Psoas muscle (tissue), 8 donors: ENCODE measurements around the gene EDNRA. TPM values are rescaled to one million over a fixed set of nuclear protein-coding genes. Genes with fewer than 3 reads are reported as not detected.

Source experiments
- ATAC-seq, 4 donors: fragments of 200-7000 bp; cut with Tn5 transposase; one replicate each; pipeline ENCODE4 v1.9.1; 2020; ENCODE audit warnings: moderate library complexity in 3 of 4, mild to moderate bottlenecking in 2 of 4
- DNase-seq, 2 donors: peaks; one replicate each; pipeline ENCODE4 v3.0.0-alpha.2; 2020
- H3K27ac ChIP-seq: fragments of 200-600 bp; one replicate; pipeline ENCODE4 v1.8.0; 2022
- H3K27me3 ChIP-seq, 3 donors: fragments of 200-600 bp in 1 of 3; one replicate each; pipeline versions ENCODE4 v1.6.1 to v1.8.0; 2013 to 2022; ENCODE audit warnings: low read length in 2 of 3, mild to moderate bottlenecking in 2 of 3, moderate library complexity in 1 of 3; ENCODE audit not compliant: insufficient read depth in 3 of 3
- H3K36me3 ChIP-seq, 2 donors: fragments of 200-600 bp in 1 of 2; one replicate each; pipeline versions ENCODE4 v1.6.1 to v1.8.0; 2013 to 2022; ENCODE audit warnings: low read depth in 1 of 2, mild to moderate bottlenecking in 1 of 2, moderate library complexity in 1 of 2; ENCODE audit not compliant: insufficient read depth in 1 of 2
- H3K4me1 ChIP-seq: fragments of 200-600 bp; one replicate; pipeline ENCODE4 v1.8.0; 2022
- H3K4me3 ChIP-seq: fragments of 200-600 bp; one replicate; pipeline ENCODE4 v1.8.0; 2022; ENCODE audit warnings: mild to moderate bottlenecking
- H3K9me3 ChIP-seq: fragments of 200-600 bp; one replicate; pipeline ENCODE4 v1.8.0; 2022
- WGBS, 3 donors: extraction: QIAGEN DNeasy Blood & Tissue Kit; methylation state at CpG; one replicate each; pipeline versions ENCODE4 v1.1.6 to v1.1.7; 2013; 5-methylcytosine and 5-hydroxymethylcytosine counted together
- intact Hi-C, 2 donors: fragments of 100-400 bp; cut with DNase I; formaldehyde crosslinking; loops; one replicate each; pipeline versions ENCODE4 v1.11.0 to v1.14.2; 2022
- polyA plus RNA-seq, 3 donors: library from polyadenylated mRNA; stranded (reverse); fragments of 200-250 nt; gene quantifications; one replicate each; pipeline ENCODE4 v1.2.3, GENCODE V29; 2013
- total RNA-seq, 4 donors: library from RNA; stranded (reverse); fragmentation: NEBNext Ultra II Directional in 2 of 4; extraction: Animal tissue kit (Norgen Biotek cat#: 25700) in 2 of 4; gene quantifications; one replicate each; pipeline versions ENCODE4 v1.2.1 to v1.2.4, GENCODE V29; 2021 to 2023
- TF ChIP-seq, protein P1 (sequence below): fragments of 200-600 bp; IDR thresholded peaks from one replicate; pipeline ENCODE4 v1.8.0; 2022; ENCODE audit warnings: antibody characterized with exemption
- donor health status: healthy with polysubstance abuse.
- donor health status: DM: no; HTN: no; CAD: no; lungs with moderate emphysema.
- donor health status: Bipolar disorder and iron deficiency.
- donor health status: healthy.
- donor health status: DM: yes; HTN: yes; CAD: no.
- donor health status: DM: no; HTN: no; CAD: no.
- donor health status: DM: no; HTN: no; CAD: no.
- donor health status: DM: yes; HTN: yes; CAD: no.

The EDNRA gene
- total and polyA plus RNA-seq, 7 donors: 0.86 to 5.8 (median 1.8) TPM

DNA sequence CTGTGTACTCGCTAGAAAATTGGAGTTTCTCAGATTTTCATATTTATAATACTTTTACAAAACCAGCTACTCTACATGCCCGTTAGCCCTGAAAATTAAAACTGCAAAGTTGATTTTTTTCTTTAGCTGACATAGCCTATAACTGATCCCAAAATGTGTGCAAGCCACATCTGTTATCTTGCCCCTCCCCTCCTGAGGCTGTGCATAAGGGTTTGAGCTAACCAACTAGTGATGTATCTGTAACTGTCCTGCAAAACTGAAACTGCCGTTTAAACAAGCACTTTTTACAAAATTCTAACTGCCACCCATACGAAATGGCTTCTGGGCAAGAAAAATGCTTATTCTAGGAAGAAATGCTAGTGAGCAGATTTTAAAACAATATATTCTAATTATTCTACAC is 59.1 kb downstream of the EDNRA start:
- TF ChIP-seq, protein P1, sequence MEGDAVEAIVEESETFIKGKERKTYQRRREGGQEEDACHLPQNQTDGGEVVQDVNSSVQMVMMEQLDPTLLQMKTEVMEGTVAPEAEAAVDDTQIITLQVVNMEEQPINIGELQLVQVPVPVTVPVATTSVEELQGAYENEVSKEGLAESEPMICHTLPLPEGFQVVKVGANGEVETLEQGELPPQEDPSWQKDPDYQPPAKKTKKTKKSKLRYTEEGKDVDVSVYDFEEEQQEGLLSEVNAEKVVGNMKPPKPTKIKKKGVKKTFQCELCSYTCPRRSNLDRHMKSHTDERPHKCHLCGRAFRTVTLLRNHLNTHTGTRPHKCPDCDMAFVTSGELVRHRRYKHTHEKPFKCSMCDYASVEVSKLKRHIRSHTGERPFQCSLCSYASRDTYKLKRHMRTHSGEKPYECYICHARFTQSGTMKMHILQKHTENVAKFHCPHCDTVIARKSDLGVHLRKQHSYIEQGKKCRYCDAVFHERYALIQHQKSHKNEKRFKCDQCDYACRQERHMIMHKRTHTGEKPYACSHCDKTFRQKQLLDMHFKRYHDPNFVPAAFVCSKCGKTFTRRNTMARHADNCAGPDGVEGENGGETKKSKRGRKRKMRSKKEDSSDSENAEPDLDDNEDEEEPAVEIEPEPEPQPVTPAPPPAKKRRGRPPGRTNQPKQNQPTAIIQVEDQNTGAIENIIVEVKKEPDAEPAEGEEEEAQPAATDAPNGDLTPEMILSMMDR: no peak
- no peak for DNase-seq

DNA sequence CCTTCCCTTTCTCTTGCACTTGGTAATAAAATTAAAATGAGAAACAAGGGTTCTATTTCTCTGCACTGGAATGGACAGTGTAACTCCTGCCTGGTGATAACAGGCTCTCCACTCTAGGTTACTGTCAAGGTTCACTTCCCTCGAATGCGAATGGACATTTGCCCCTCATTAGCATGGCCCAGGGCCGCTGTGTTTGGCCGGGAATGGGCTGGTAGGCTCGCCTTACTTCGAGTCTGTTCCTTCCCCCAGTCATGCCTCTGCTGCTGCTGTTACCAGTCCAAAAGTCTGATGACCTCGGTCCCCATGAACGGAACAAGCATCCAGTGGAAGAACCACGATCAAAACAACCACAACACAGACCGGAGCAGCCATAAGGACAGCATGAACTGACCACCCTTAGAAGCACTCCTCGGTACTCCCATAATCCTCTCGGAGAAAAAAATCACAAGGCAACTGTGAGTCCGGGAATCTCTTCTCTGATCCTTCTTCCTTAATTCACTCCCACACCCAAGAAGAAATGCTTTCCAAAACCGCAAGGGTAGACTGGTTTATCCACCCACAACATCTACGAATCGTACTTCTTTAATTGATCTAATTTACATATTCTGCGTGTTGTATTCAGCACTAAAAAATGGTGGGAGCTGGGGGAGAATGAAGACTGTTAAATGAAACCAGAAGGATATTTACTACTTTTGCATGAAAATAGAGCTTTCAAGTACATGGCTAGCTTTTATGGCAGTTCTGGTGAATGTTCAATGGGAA is 61.5 kb downstream of the EDNRA start:
- no peaks in the 10 kb centered on the region for H3K4me1 ChIP-seq
- ATAC-seq: no peak
- no peak overlapping the region for H3K27ac ChIP-seq
- WGBS, 3 donors: 83 to 85% (median 84%) methylated on average over 17 of the region's 17 CpGs
- DNase-seq: no peak
- no peaks in the 10 kb centered on the region for H3K9me3 ChIP-seq
- TF ChIP-seq, protein P1: no peak
- no peaks in the 10 kb centered on the region for H3K36me3 ChIP-seq
- H3K27me3 ChIP-seq: no peaks in the 10 kb centered on the region
- intact Hi-C loops: no loop called here
- H3K4me3 ChIP-seq: no peak overlapping the region

More for the DNA sequence above, 59.1 kb downstream of the EDNRA start:
- 74 to 76% (median 75%) methylated on average over 4 of the region's 4 CpGs for WGBS, 3 donors
- Histone ChIP-seq H3K27me3 (no peaks in the 10 kb centered on the region), H3K4me3 (no peak overlapping the region), H3K4me1 (no peaks in the 10 kb centered on the region), H3K27ac (no peak overlapping the region), H3K9me3 (no peaks in the 10 kb centered on the region), H3K36me3 (no peaks in the 10 kb centered on the region)
- no peak for ATAC-seq
- intact Hi-C loops: no loop called here

DNA sequence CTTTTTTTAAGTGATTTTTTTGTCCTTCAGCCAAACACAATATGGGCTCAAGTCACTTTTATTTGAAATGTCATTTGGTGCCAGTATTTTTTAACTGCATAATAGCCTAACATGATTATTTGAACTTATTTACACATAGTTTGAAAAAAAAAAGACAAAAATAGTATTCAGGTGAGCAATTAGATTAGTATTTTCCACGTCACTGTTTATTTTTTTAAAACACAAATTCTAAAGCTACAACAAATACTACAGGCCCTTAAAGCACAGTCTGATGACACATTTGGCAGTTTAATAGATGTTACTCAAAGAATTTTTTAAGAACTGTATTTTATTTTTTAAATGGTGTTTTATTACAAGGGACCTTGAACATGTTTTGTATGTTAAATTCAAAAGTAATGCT is 62.1 kb downstream of the EDNRA start:
- Histone ChIP-seq H3K9me3 (no peaks in the 10 kb centered on the region), H3K27ac (no peak overlapping the region), H3K27me3 (no peaks in the 10 kb centered on the region), H3K4me3 (no peak overlapping the region), H3K36me3 (no peaks in the 10 kb centered on the region), H3K4me1 (no peaks in the 10 kb centered on the region)
- intact Hi-C loops: no loop called here
- 64 to 72% (median 71%) methylated on average over 1 of the region's 1 CpG for WGBS, 3 donors
- ATAC-seq: no peak
- TF ChIP-seq, protein P1: no peak
- DNase-seq: no peak

DNA sequence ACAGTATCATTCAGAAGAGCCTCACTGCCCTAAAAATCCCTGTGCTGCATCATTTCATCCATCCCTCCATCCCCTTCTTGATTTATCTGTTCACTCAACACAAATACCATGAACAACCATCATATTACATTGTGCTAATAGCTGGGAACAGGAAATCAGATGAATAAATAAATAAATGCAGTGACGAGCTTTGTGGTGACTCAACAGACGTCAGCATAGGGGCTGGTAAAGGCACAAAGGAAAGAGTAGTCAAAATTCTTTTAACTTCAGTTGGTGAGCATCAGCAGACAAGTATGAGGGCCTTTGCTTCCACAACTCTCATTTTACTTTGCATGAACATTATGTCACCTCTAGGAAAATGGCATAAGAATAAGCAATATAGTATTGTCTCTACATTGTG is 65.5 kb downstream of the EDNRA start:
- no peak for DNase-seq
- TF ChIP-seq, protein P1: no peak
- Histone ChIP-seq H3K4me1 (no peaks in the 10 kb centered on the region), H3K9me3 (no peaks in the 10 kb centered on the region), H3K36me3 (no peaks in the 10 kb centered on the region), H3K27me3 (no peaks in the 10 kb centered on the region), H3K4me3 (no peak overlapping the region), H3K27ac (no peak overlapping the region)
- 64 to 70% (median 70%) methylated on average over 2 of the region's 2 CpGs for WGBS, 3 donors
- no peak for ATAC-seq
- intact Hi-C loops: no loop called here
